Fibroblast of lung (primary cell): Measurements from ENCODE around the gene LRCOL1. TPM values are rescaled to one million over a fixed set of nuclear protein-coding genes. Genes with fewer than 3 reads are reported as not detected.

Experiments used
- DNase-seq, 2 donors: peaks; one replicate each; pipeline versions ENCODE4 v3.0.0 to v3.0.0-alpha.2; 2010; ENCODE audit warnings: low read depth in 2 of 2
- H2AFZ ChIP-seq: 2 replicates; pipeline ENCODE4 v1.5.1; 2012; ENCODE audit warnings: low read length, control low read depth, inconsistent platforms
- H3K27ac ChIP-seq: 2 replicates; pipeline ENCODE4 v1.5.1; 2011; ENCODE audit warnings: low read length, control low read depth; ENCODE audit not compliant: insufficient read depth
- H3K27me3 ChIP-seq: 2 replicates; pipeline ENCODE4 v1.5.1; 2011; ENCODE audit warnings: mild to moderate bottlenecking, low read length; ENCODE audit not compliant: control insufficient read depth, insufficient read depth
- H3K36me3 ChIP-seq: 2 replicates; pipeline ENCODE4 v1.5.1; 2011; ENCODE audit warnings: low read length; ENCODE audit not compliant: control insufficient read depth, insufficient read depth
- H3K4me1 ChIP-seq: 2 replicates; pipeline ENCODE4 v1.5.1; 2011; ENCODE audit warnings: low read length; ENCODE audit not compliant: control insufficient read depth, insufficient read depth; ENCODE audit errors: extremely low read depth
- H3K4me2 ChIP-seq: 2 replicates; pipeline ENCODE4 v1.5.1; 2011; ENCODE audit warnings: low read length, control low read depth; ENCODE audit not compliant: insufficient read depth; ENCODE audit errors: extremely low read depth
- H3K4me3 ChIP-seq, 4 experiments: fragments of 200-600 bp in 1 of 4; sonication (generic) in 1 of 4; replicated peaks in 1 of 4; 2 replicates each; pipeline ENCODE4 v1.5.1; 2011 to 2016; ENCODE audit warnings: low read length in 4 of 4, low read depth in 3 of 4, mild to moderate bottlenecking in 3 of 4, control low read depth in 2 of 4, inconsistent platforms in 1 of 4, mixed read lengths in 1 of 4; ENCODE audit not compliant: insufficient read depth in 1 of 4; ENCODE audit errors: control extremely low read depth in 1 of 4
- H3K79me2 ChIP-seq: 2 replicates; pipeline ENCODE4 v1.5.1; 2012; ENCODE audit warnings: mild to moderate bottlenecking, low read length, inconsistent platforms; ENCODE audit not compliant: control insufficient read depth, insufficient read depth
- H3K9ac ChIP-seq: 2 replicates; pipeline ENCODE4 v1.5.1; 2011; ENCODE audit warnings: mild to moderate bottlenecking, low read length, control low read depth; ENCODE audit not compliant: insufficient read depth
- H3K9me3 ChIP-seq: 2 replicates; pipeline ENCODE4 v1.5.1; 2012; ENCODE audit warnings: low read depth, low read length; ENCODE audit not compliant: control insufficient read depth, insufficient read depth
- H4K20me1 ChIP-seq: 2 replicates; pipeline ENCODE4 v1.5.1; 2011; ENCODE audit warnings: low read length; ENCODE audit not compliant: control insufficient read depth, insufficient read depth; ENCODE audit errors: extremely low read depth
- CTCF ChIP-seq, 2 donors: IDR thresholded peaks in 1 of 2; conservative IDR thresholded peaks in 1 of 2; 1 replicate in 1 of 2; 2 replicates in 1 of 2; pipeline ENCODE4 v1.5.1; 2011 to 2012; ENCODE audit warnings: low read length in 2 of 2, control low read depth in 1 of 2, inconsistent platforms in 1 of 2, low read depth in 1 of 2, mild to moderate bottlenecking in 1 of 2
- EZH2 ChIP-seq: IDR thresholded peaks from 2 replicates; pipeline ENCODE4 v1.5.1; 2012; ENCODE audit warnings: low read length, control low read depth, mild to moderate bottlenecking; ENCODE audit errors: missing control alignments
- polyA plus RNA-seq, 2 donors: library from polyadenylated mRNA; depleted of rRNA in 1 of 2; stranded (reverse) in 1 of 2; unstranded in 1 of 2; fragments of >200 nt; gene quantifications; 2 replicates each; pipeline ENCODE4 v1.2.1, GENCODE V29; 2011 to 2012; ENCODE audit warnings: missing spikeins in 1 of 2
- total RNA-seq: library from RNA; depleted of rRNA; stranded (reverse); fragments of >200 nt; gene quantifications from 2 replicates; pipeline ENCODE4 v1.2.1, GENCODE V29; 2014

Gene LRCOL1
- total and polyA plus RNA-seq, 2 donors (not counting 1 experiment from before 2014, with no cell fraction given) = 0.17 TPM; not detected in 1

GRCh38 chr12:132610866-132611602 lies 652 bp upstream of the LRCOL1 start:
- no peaks in the 10 kb centered on the region for H3K36me3 ChIP-seq
- no peaks in the 10 kb centered on the region for H4K20me1 ChIP-seq
- H3K79me2 ChIP-seq = no peaks in the 10 kb centered on the region
- no peaks in the 10 kb centered on the region for H3K4me1 ChIP-seq
- no peak for TF ChIP-seq CTCF (conservative IDR thresholded peaks at IDR 0.05 in 1 of 2, IDR thresholded peaks at IDR 0.05 in 1 of 2; ENCODE audit: low read depth in 1 of 2, low read length in 2 of 2)
- TF ChIP-seq EZH2 = no peak
- H3K9ac ChIP-seq = no peak overlapping the region
- H3K4me3 ChIP-seq = no peak overlapping the region
- no peak overlapping the region for H2AFZ ChIP-seq
- peak overlapping the region; percentile 32 for H3K4me2 ChIP-seq
- no peak for DNase-seq
- no peak overlapping the region for H3K27ac ChIP-seq
- peaks cover 16% of the 10 kb centered on the region for H3K27me3 ChIP-seq
- no peaks in the 10 kb centered on the region for H3K9me3 ChIP-seq

- no peaks in the 10 kb centered on the region for H3K36me3 ChIP-seq
- H3K4me1 ChIP-seq = no peaks in the 10 kb centered on the region
- TF ChIP-seq EZH2 (no peak), CTCF (conservative IDR thresholded peaks at IDR 0.05 in 1 of 2, IDR thresholded peaks at IDR 0.05 in 1 of 2; ENCODE audit: low read depth in 1 of 2, low read length in 2 of 2) (no peak)
- H3K4me3 ChIP-seq = no peak overlapping the region
- H3K9me3 ChIP-seq = no peaks in the 10 kb centered on the region
- H3K79me2 ChIP-seq = no peaks in the 10 kb centered on the region
- no peak overlapping the region for H3K27ac ChIP-seq
- H3K4me2 ChIP-seq = no peak overlapping the region
- no peak overlapping the region for H2AFZ ChIP-seq
- H3K9ac ChIP-seq = no peak overlapping the region
- H4K20me1 ChIP-seq = no peaks in the 10 kb centered on the region
- peaks cover 29% of the 10 kb centered on the region for H3K27me3 ChIP-seq
- peak in 1 of 2 donors; percentile 58 for DNase-seq
These were observed 1.9 kb downstream of the LRCOL1 start for GRCh38 chr12:132608231-132609171.

DNA sequence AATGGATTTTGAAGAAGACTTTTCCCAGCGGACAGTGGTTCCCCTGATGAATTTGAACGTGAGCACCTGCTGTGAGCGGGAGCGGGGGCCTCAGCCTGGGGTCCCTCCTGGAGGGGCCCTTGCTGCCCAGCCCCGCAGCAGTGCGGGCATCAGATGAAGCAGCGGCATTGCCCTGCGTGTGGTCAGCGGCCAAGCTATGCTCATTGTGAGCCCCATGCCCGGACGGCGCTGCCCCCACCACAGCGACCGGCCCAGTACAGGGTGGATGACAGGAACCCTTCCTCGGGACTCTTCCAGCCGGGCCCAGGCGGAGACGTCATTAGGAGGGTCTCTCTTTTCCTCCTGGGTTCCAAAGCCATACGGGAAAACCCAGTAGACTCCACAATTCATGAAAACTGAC lies 3.5 kb downstream of the LRCOL1 start:
- Histone ChIP-seq H3K79me2 (no peaks in the 10 kb centered on the region), H3K4me2 (no peak overlapping the region), H3K36me3 (no peaks in the 10 kb centered on the region), H3K9me3 (no peaks in the 10 kb centered on the region), H3K9ac (no peak overlapping the region), H4K20me1 (no peaks in the 10 kb centered on the region), H2AFZ (no peak overlapping the region), H3K27ac (no peak overlapping the region), H3K4me3 (no peak overlapping the region), H3K4me1 (no peaks in the 10 kb centered on the region), H3K27me3 (peaks cover 39% of the 10 kb centered on the region)
- no peak for DNase-seq
- TF ChIP-seq EZH2 (no peak), CTCF (conservative IDR thresholded peaks at IDR 0.05 in 1 of 2, IDR thresholded peaks at IDR 0.05 in 1 of 2; ENCODE audit: low read depth in 1 of 2, low read length in 2 of 2) (no peak)
